IPS-NIHi11 (cell line): ENCODE measurements around the gene GFER.

Experiments
- DNase-seq: peaks from one replicate; pipeline ENCODE4 v3.0.0; 2012; ENCODE audit warnings: mixed read lengths, low spot score

Gene GFER

GRCh38 chr16:1990351-1991134 is 6.5 kb downstream of the GFER start:
- peak; percentile 66 for DNase-seq

GRCh38 chr16:1991135-1991551 is 7.2 kb downstream of the GFER start:
- no peak for DNase-seq

- no peak for DNase-seq
These were observed 7.6 kb downstream of the GFER start for GRCh38 chr16:1991588-1991947.

GRCh38 chr16:1991948-1992703 is 8.1 kb downstream of the GFER start:
- peak; percentile 98 for DNase-seq

GRCh38 chr16:1992704-1993317 is 8.8 kb downstream of the GFER start:
- peak; percentile 85 for DNase-seq

- DNase-seq = no peak
These were observed 9.7 kb downstream of the GFER start for GRCh38 chr16:1993731-1994131.

- no peak for DNase-seq
These were observed 13.7 kb downstream of the GFER start for GRCh38 chr16:1997494-1998359.

- no peak for DNase-seq
These were observed 14.4 kb downstream of the GFER start for GRCh38 chr16:1998360-1998835.

- no peak for DNase-seq
These were observed 15.1 kb downstream of the GFER start for GRCh38 chr16:1998852-1999801.

GRCh38 chr16:1999866-2000514 is 16.0 kb downstream of the GFER start:
- no peak for DNase-seq

- no peak for DNase-seq
These were observed 17.0 kb downstream of the GFER start for GRCh38 chr16:2001035-2001434.

- DNase-seq = no peak
These were observed 17.7 kb downstream of the GFER start for GRCh38 chr16:2001456-2002355.

- no peak for DNase-seq
These were observed 18.6 kb downstream of the GFER start for GRCh38 chr16:2002406-2003230.

GRCh38 chr16:2003231-2003826 is 19.3 kb downstream of the GFER start:
- DNase-seq = no peak

- DNase-seq = peak; percentile 99
These were observed 20.0 kb downstream of the GFER start for GRCh38 chr16:2003827-2004641.

- no peak for DNase-seq
These were observed 21.0 kb downstream of the GFER start for GRCh38 chr16:2004795-2005517.
